C4-2B (cell line): ENCODE results near the gene PARL.

Experiments used
- H3K27ac ChIP-seq: fragments of 450-650 bp; 2 replicates; pipeline ENCODE4 v1.5.1; 2017
- ZFX ChIP-seq: fragments of 450-650 bp; IDR thresholded peaks from 2 replicates; pipeline ENCODE4 v1.6.1; 2017
- TF ChIP-seq, protein P1 (sequence below): fragments of 450-650 bp; conservative IDR thresholded peaks from 2 replicates; pipeline ENCODE4 v1.5.1; 2017; ENCODE audit warnings: mild to moderate bottlenecking

The PARL gene

DNA sequence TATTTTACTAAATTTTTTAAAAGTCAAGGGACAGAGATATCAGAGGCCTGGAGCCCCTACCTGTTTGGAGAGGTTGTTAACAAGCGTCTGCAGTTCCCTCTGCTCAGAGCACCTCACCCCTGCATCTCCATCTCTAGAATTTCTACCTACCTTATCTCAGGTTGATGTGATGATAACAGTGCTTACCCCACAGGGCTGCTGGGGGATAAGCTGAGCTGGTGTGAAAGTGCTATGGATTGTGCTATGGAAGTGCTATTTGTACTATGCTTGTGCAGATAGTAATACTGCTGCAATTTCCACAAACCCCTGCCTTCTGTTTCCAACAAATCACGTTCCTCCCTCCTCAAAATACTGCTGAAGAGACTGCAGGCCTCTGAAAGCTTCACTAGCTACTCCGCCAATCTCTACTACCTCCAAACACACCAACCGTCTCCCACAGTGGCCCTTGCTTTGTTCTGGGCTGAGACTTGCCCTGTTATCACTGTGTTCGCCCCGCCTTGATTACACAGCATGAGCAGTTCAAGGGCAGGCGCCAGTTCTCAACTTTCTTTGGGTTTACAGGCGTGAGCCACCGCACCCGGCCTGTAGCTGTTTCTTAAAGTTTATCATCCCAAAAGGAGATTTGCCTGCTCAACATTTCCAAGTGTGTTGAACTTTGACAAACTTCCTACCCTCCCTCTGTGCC lies 28.4 kb upstream of the PARL start:
- 0 out of 2 replicates have a peak overlapping the region, but pooled peaks have one; percentile 0 for H3K27ac ChIP-seq
- TF ChIP-seq ZFX: no peak
- TF ChIP-seq, protein P1, sequence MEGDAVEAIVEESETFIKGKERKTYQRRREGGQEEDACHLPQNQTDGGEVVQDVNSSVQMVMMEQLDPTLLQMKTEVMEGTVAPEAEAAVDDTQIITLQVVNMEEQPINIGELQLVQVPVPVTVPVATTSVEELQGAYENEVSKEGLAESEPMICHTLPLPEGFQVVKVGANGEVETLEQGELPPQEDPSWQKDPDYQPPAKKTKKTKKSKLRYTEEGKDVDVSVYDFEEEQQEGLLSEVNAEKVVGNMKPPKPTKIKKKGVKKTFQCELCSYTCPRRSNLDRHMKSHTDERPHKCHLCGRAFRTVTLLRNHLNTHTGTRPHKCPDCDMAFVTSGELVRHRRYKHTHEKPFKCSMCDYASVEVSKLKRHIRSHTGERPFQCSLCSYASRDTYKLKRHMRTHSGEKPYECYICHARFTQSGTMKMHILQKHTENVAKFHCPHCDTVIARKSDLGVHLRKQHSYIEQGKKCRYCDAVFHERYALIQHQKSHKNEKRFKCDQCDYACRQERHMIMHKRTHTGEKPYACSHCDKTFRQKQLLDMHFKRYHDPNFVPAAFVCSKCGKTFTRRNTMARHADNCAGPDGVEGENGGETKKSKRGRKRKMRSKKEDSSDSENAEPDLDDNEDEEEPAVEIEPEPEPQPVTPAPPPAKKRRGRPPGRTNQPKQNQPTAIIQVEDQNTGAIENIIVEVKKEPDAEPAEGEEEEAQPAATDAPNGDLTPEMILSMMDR: no peak

DNA sequence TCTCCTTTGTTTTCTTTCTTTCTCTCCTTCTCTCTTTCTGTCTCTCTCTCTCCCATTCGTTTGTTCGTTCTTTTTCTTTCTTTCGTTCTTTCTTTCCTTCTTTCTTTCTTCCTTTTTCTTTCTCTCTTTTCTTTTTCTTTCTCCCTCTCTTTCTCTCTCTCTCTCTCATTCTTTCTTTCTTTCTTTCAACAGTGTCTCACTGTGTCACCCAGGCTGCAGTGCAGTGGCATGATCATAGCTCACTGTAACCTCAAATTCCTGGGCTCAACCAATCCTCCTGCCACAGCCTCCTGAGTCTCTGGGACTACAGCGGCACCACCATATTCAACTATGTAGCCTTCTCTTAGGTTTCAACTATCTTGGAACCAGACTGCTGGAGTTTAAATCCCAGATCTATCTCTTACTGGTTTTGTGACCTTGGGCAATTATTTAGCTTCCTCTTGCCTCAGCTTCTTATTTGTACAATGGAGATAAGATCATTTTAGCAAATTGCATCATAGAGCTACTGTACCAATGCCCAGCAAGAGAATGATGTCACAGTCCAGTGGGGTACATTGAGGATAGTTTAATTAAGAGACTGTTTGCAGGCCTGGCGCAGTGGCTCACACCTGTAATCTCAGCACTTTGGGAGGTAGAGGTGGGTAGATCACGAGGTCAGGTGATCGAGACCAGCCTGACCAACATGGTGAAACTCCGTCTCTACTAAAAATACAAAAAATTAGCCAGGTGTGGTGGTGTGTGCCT lies 27.3 kb upstream of the PARL start:
- TF ChIP-seq, protein P1: no peak
- no peak for TF ChIP-seq ZFX

DNA sequence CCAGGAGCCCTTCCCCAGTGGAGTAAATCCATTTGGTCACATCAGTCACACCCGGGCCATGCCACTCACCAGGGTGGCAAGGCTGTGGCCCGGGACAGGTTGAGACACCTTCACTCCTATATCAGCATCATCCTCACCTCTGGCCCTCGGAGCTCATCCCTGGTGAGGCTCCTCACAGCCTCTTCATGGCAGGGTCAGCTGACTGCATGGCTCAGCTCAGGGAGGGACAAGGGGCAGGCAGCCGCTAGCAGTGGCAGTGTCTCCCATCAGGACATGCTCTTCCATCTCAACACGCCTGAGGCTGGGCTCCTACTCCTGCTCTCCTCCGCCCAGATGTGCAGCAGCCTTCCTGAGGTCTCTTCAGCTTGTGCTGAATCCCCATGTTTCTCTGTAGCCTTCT lies 26.4 kb upstream of the PARL start:
- peak overlapping the region; percentile 35 for H3K27ac ChIP-seq
- no peak for TF ChIP-seq ZFX
- TF ChIP-seq, protein P1: no peak

More for the DNA sequence above, 27.3 kb upstream of the PARL start:
- H3K27ac ChIP-seq: peak overlapping the region; percentile 35

DNA sequence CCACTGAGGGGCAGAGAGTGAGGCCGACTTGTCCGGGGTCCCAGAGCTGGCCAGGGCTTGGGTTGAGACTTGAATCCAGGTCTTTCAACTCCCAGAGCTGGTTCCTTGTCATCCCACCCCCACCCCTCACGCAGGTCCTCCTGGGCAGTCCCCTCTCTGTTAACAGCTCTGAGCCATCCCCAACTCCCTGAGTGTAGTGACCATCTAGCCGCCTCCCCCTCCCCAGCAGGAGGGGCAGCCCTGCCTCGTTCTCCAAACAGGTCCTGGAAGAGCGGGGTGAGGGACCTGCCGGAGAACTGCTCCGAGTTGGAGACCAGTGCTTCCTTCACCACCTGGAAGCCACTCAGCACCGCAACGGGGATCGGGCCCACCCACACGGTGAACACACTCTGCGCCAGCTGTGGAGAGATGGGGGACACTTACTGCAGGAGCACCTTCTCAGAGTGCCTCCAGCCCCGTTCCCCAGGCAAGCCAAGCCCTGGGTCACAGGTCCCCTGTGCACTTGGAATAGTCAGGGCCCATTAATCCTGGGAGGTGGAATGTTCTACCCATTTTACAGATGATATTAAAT lies 24.4 kb upstream of the PARL start:
- H3K27ac ChIP-seq: no peak overlapping the region
- no peak for TF ChIP-seq ZFX
- TF ChIP-seq, protein P1: no peak

DNA sequence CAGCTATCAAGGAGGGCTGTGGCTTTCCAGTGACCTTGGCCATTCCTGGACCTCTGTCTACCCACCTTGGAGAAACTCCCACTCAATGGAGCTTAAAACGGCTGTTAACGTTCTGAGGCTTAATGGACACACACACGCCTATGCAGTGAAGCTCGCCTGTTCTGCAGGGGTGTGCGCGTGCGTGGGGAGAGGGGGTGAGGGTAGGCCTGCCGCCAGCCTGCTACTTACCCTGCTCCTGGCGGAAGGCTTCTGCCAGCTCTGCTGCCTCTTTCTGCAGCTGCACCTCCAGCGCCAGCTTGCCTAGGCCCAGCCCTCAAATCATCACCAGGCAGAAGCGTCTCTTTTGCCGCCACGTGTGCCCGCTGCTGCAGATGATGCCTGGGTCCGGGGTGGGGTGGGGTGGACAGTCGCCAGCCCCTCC lies 23.2 kb upstream of the PARL start:
- H3K27ac ChIP-seq: no peak overlapping the region
- TF ChIP-seq ZFX: no peak
- TF ChIP-seq, protein P1: no peak

DNA sequence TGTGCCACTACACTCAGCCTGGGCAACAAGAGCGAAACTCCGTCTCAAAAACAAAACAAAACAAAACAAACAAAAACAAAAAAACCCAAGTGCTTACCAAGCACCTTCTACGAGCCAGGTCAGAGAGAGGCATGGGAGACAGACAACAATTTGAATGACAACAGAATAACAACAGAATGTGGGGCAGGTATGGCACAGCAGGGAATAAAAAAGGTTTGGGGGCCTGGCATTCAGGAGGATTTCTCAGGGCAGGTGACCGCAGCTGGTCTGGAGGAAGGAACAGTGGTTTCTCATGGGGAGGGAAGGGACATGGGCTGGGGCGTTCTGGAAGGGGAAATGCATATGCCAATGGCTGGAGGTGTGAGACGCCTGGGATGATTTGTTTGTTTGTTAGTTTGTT lies 22.5 kb upstream of the PARL start:
- TF ChIP-seq ZFX: no peak
- TF ChIP-seq, protein P1: no peak
- H3K27ac ChIP-seq: no peak overlapping the region

DNA sequence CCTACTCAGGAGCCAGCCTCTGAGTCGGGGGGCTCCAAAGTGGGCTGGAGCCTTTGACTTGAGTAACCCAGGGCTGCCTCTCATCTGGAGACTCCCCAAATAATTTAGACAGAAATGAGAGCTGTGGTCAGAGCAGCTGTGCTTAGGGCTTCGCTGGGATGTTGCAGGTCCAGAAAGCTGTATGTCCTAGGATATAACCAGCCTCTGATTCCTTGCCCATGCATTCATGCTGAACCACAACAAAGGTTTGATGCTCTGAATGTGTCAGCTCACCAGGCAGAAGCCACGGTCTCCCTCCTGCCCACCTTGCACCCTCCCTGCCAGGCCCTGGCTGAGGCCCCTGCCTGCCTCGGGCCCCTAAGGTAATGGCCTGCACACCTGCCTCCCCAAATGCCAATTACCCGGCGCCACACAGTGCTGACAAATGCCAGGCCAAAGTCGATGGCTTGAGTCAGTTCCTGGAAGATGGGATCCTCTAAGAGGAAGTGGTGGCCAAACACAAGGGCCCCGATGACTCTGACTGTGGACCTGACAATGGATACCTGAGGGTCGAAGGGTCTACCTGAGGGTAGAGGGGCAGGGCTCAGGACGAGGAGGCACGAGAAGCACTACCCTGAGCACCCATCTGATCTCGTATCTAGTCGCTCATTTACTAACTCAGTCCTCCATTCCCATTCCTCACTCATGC lies 21.7 kb upstream of the PARL start:
- no peak overlapping the region for H3K27ac ChIP-seq
- TF ChIP-seq ZFX: no peak
- TF ChIP-seq, protein P1: no peak
